H1 (cell line): ENCODE data around the gene KLRC3.

Source experiments
- ASH2L ChIP-seq: fragments of 200-600, 300-600 bp; sonication (generic); IDR thresholded peaks from one replicate; pipeline ENCODE4 v1.7.1; 2017; ENCODE audit warnings: low read length
- BACH1 ChIP-seq: IDR thresholded peaks from 2 replicates; pipeline ENCODE4 v1.6.1; 2012; ENCODE audit warnings: low read length, improper control_type of control experiment
- CHD7 ChIP-seq: fragments of 300-600 bp; sonication (generic); IDR thresholded peaks from 2 replicates; pipeline ENCODE4 v1.7.1; 2012; ENCODE audit warnings: low read length, moderate library complexity, mild to moderate bottlenecking, inconsistent platforms; ENCODE audit not compliant: insufficient replicate concordance
- CTCF ChIP-seq, 3 experiments: IDR thresholded peaks; 1 replicate in 2 of 3; 2 replicates in 1 of 3; pipeline versions ENCODE4 v1.5.1 to v1.6.1; 2011; ENCODE audit warnings: low read length in 3 of 3, mild to moderate bottlenecking in 3 of 3, inconsistent platforms in 2 of 3, low read depth in 1 of 3, moderate library complexity in 1 of 3; ENCODE audit not compliant: insufficient read depth in 1 of 3; ENCODE audit errors: control extremely low read depth in 1 of 3
- GABPA ChIP-seq: IDR thresholded peaks from 2 replicates; pipeline ENCODE4 v1.6.1; 2011; ENCODE audit warnings: mild to moderate bottlenecking, low read length, moderate library complexity, borderline replicate concordance; ENCODE audit not compliant: insufficient read depth
- POLR2A ChIP-seq, 2 experiments: IDR thresholded peaks; 1 replicate in 1 of 2; 2 replicates in 1 of 2; pipeline ENCODE4 v1.6.1; 2011; ENCODE audit warnings: low read depth in 2 of 2, low read length in 2 of 2, mild to moderate bottlenecking in 2 of 2; ENCODE audit errors: control extremely low read depth in 1 of 2
- RAD21 ChIP-seq, 2 experiments: IDR thresholded peaks in 1 of 2; conservative IDR thresholded peaks in 1 of 2; 2 replicates each; pipeline ENCODE4 v1.6.1; 2011; ENCODE audit warnings: low read depth in 2 of 2, low read length in 2 of 2, improper control_type of control experiment in 1 of 2, inconsistent platforms in 1 of 2, mild to moderate bottlenecking in 1 of 2, moderate library complexity in 1 of 2
- SIN3A ChIP-seq, 2 experiments: IDR thresholded peaks in 1 of 2; conservative IDR thresholded peaks in 1 of 2; 2 replicates each; pipeline ENCODE4 v1.6.1; 2011 to 2012; ENCODE audit warnings: low read length in 2 of 2, improper control_type of control experiment in 1 of 2, low read depth in 1 of 2, mild to moderate bottlenecking in 1 of 2
- SIRT6 ChIP-seq: IDR thresholded peaks from one replicate; pipeline ENCODE4 v1.7.1; 2012; ENCODE audit warnings: low read length, inconsistent platforms
- SUZ12 ChIP-seq: fragments of 200-600 bp; sonication (generic); IDR thresholded peaks from 2 replicates; pipeline ENCODE4 v1.6.1; 2012; ENCODE audit warnings: mild to moderate bottlenecking, inconsistent platforms, low read length, moderate library complexity, mixed read lengths
- TBP ChIP-seq: IDR thresholded peaks from 2 replicates; pipeline ENCODE4 v1.6.1; 2011; ENCODE audit warnings: low read depth, low read length, improper control_type of control experiment
- TEAD4 ChIP-seq: IDR thresholded peaks from 2 replicates; pipeline ENCODE4 v1.6.1; 2012; ENCODE audit warnings: low read depth, low read length, inconsistent platforms, mixed read lengths

GRCh38 chr12:10406725-10407124 is 13.7 kb downstream of the KLRC3 start:
- TF ChIP-seq GABPA (no peak), SIN3A (conservative IDR thresholded peaks at IDR 0.05 in 1 of 2, IDR thresholded peaks at IDR 0.05 in 1 of 2; ENCODE audit: low read depth in 1 of 2, low read length in 2 of 2) (no peak), POLR2A (IDR thresholded peaks at IDR 0.05; ENCODE audit: control extremely low read depth in 1 of 2, low read depth in 2 of 2, low read length in 2 of 2) (no peak), SUZ12 (no peak), CTCF (IDR thresholded peaks at IDR 0.05; ENCODE audit: control extremely low read depth in 1 of 3, insufficient read depth in 1 of 3, low read depth in 1 of 3, low read length in 3 of 3) (no peak), CHD7 (no peak), TBP (no peak), ASH2L (no peak), SIRT6 (no peak), BACH1 (no peak), TEAD4 (no peak), RAD21 (IDR thresholded peaks at IDR 0.05 in 1 of 2, conservative IDR thresholded peaks at IDR 0.05 in 1 of 2; ENCODE audit: low read depth in 2 of 2, low read length in 2 of 2) (no peak)
